HL-60 (cell line): ENCODE data around the gene DENND11.

Source experiments
- CTCF ChIP-seq: IDR thresholded peaks from one replicate; pipeline ENCODE4 v1.5.1; 2011; ENCODE audit warnings: low read length, control low read depth, inconsistent platforms; ENCODE audit not compliant: insufficient read depth
- GABPA ChIP-seq: IDR thresholded peaks from 2 replicates; pipeline ENCODE4 v1.6.1; 2012; ENCODE audit warnings: low read depth
- POLR2AphosphoS5 ChIP-seq: IDR thresholded peaks from 2 replicates; pipeline ENCODE4 v1.6.1; 2012; ENCODE audit warnings: low read depth
- SPI1 ChIP-seq: IDR thresholded peaks from 2 replicates; pipeline ENCODE4 v1.6.1; 2012; ENCODE audit warnings: low read depth, mild to moderate bottlenecking, borderline replicate concordance
- TF ChIP-seq, protein P1 (sequence below): IDR thresholded peaks from 2 replicates; pipeline ENCODE4 v1.6.1; 2012; ENCODE audit warnings: low read depth; ENCODE audit not compliant: insufficient replicate concordance

GRCh38 chr7:141737836-141738591 lies 36.0 kb upstream of the DENND11 start, which contains the start of gene SSBP1:
- TF ChIP-seq CTCF (peak; percentile 59), POLR2AphosphoS5 (peak; percentile 95), SPI1 (peak; percentile 53; the same call in 1 of the 2 replicates), GABPA (peak; percentile 99)
- TF ChIP-seq, protein P1, sequence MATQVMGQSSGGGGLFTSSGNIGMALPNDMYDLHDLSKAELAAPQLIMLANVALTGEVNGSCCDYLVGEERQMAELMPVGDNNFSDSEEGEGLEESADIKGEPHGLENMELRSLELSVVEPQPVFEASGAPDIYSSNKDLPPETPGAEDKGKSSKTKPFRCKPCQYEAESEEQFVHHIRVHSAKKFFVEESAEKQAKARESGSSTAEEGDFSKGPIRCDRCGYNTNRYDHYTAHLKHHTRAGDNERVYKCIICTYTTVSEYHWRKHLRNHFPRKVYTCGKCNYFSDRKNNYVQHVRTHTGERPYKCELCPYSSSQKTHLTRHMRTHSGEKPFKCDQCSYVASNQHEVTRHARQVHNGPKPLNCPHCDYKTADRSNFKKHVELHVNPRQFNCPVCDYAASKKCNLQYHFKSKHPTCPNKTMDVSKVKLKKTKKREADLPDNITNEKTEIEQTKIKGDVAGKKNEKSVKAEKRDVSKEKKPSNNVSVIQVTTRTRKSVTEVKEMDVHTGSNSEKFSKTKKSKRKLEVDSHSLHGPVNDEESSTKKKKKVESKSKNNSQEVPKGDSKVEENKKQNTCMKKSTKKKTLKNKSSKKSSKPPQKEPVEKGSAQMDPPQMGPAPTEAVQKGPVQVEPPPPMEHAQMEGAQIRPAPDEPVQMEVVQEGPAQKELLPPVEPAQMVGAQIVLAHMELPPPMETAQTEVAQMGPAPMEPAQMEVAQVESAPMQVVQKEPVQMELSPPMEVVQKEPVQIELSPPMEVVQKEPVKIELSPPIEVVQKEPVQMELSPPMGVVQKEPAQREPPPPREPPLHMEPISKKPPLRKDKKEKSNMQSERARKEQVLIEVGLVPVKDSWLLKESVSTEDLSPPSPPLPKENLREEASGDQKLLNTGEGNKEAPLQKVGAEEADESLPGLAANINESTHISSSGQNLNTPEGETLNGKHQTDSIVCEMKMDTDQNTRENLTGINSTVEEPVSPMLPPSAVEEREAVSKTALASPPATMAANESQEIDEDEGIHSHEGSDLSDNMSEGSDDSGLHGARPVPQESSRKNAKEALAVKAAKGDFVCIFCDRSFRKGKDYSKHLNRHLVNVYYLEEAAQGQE = peak; percentile 69
